ENCODE data around the gene ANAPC15.

GRCh38 chr11:72139500-72139899 lies 27.0 kb upstream of the ANAPC15 start:
- TF ChIP-seq CTCF (IDR thresholded peaks at IDR 0.05; ENCODE audit: low read length) (no peak), EZH2phosphoT487 (IDR thresholded peaks at IDR 0.05; ENCODE audit: low read length) (no peak), EZH2 (optimal IDR thresholded peaks at IDR 0.05; ENCODE audit: low read depth, low read length) (no peak)
